ENCODE measurements around the gene LAMA1. TPM values are rescaled to one million over a fixed set of nuclear protein-coding genes. Genes with fewer than 3 reads are reported as not detected.

LAMA1 gene
- total RNA-seq, 1 donor from 2014 or later = 75.0 TPM

DNA sequence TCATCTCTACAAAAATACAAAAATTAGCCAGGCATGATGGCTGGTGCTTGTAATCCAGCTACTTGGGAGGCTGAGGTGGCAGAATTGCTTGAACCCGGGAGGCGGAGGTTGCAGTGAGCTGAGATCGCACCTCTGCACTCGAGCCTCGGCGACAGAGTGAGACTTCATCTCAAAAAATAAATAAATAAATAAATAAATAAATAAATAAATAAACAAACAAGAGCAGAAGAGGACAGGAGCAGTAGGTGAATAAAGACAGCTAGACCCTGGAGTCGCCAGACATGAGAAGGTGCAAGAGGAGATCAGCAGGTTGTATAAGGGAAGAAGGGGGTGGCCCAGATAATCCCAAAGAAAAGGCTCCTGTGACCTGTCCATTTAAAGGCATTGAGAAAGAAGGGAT, 12.3 kb downstream of the LAMA1 start:
- no peak overlapping the region for H3K27ac Mint-ChIP-seq
- TF ChIP-seq, protein P1, sequence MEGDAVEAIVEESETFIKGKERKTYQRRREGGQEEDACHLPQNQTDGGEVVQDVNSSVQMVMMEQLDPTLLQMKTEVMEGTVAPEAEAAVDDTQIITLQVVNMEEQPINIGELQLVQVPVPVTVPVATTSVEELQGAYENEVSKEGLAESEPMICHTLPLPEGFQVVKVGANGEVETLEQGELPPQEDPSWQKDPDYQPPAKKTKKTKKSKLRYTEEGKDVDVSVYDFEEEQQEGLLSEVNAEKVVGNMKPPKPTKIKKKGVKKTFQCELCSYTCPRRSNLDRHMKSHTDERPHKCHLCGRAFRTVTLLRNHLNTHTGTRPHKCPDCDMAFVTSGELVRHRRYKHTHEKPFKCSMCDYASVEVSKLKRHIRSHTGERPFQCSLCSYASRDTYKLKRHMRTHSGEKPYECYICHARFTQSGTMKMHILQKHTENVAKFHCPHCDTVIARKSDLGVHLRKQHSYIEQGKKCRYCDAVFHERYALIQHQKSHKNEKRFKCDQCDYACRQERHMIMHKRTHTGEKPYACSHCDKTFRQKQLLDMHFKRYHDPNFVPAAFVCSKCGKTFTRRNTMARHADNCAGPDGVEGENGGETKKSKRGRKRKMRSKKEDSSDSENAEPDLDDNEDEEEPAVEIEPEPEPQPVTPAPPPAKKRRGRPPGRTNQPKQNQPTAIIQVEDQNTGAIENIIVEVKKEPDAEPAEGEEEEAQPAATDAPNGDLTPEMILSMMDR (conservative IDR thresholded peaks at IDR 0.05) = no peak
- H3K27me3 Mint-ChIP-seq = no peaks in the 10 kb centered on the region
- DNase-seq (ENCODE audit: extremely low spot score, unreplicated experiment) = no peak
- no peak overlapping the region for H3K4me3 Mint-ChIP-seq
- H3K9me3 Mint-ChIP-seq = peaks cover 4% of the 10 kb centered on the region
- H3K4me1 Mint-ChIP-seq (ENCODE audit: unreplicated experiment) = peaks cover 5% of the 10 kb centered on the region
- H3K36me3 Mint-ChIP-seq = peaks cover 7% of the 10 kb centered on the region

DNA sequence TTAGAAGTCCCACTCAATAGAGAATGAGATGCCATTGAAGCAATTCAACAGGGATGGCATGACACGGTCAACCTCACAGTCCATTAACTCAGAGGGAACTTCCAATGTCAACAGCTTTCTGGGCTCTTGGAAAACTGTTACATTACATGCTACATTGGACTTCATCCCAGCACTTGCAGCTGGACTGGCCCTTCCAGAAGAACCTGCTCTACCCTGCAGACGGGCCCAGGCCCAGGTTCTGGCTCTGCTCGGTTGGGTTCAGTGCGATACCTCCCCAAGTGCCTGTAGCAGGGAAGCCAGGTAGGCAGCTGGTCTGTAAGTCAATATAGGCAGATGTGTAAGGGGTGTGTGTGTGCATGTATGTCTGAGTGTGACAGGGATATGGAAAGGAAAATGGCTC, 12.9 kb downstream of the LAMA1 start:
- DNase-seq (ENCODE audit: extremely low spot score, unreplicated experiment) = no peak
- Mint-ChIP-seq H3K27ac (no peak overlapping the region), H3K4me1 (ENCODE audit: unreplicated experiment) (peaks cover 5% of the 10 kb centered on the region), H3K27me3 (no peaks in the 10 kb centered on the region), H3K9me3 (peaks cover 4% of the 10 kb centered on the region), H3K4me3 (no peak overlapping the region), H3K36me3 (peaks cover 7% of the 10 kb centered on the region)
- TF ChIP-seq, protein P1 (conservative IDR thresholded peaks at IDR 0.05) = no peak

DNA sequence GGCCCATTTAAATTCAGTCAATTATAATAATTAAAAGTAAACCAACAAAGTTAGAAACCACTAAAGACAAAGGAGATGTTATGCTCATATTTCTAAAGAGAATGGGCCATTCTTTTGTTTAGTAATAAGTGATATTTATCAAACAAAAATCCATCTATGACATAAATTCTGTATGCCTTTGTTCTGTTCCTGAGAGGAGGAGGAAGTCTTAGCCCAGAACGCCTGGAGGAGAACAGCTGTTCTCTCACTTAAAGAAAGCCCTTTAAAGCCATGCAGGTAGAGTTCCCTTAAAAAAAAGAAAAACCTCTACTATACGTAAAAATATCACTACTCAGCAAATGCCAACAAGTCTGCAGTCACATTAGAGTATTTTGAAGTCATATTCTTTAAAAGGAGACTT, 15.5 kb downstream of the LAMA1 start:
- no peak overlapping the region for H3K4me3 Mint-ChIP-seq
- DNase-seq (ENCODE audit: extremely low spot score, unreplicated experiment) = no peak
- no peaks in the 10 kb centered on the region for H3K4me1 Mint-ChIP-seq (ENCODE audit: unreplicated experiment)
- no peaks in the 10 kb centered on the region for H3K27me3 Mint-ChIP-seq
- no peaks in the 10 kb centered on the region for H3K9me3 Mint-ChIP-seq
- peaks cover 7% of the 10 kb centered on the region for H3K36me3 Mint-ChIP-seq
- TF ChIP-seq, protein P1 (conservative IDR thresholded peaks at IDR 0.05) = no peak
- H3K27ac Mint-ChIP-seq = no peak overlapping the region

DNA sequence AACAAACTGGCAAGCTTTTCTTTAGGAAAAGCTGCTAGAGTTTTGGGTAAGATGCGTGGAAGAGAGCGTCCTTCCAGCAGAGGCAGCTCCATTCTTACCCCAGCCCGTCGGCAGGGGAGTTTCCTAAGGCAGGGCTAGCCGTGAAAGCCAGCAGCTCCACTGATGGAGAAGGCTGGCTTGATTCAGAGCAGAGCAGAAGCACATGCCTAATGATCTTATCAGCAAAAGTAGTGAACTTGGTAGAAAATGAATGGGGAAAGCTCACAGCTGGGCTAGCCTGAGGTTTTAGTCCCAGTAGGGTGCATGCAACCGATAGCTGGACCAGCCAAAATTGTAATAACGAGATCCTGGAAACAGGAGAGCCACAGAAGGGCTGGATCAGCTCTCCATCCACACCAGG, 20.8 kb downstream of the LAMA1 start:
- Mint-ChIP-seq H3K9me3 (no peaks in the 10 kb centered on the region), H3K27me3 (no peaks in the 10 kb centered on the region), H3K4me3 (no peak overlapping the region), H3K4me1 (ENCODE audit: unreplicated experiment) (peaks cover 11% of the 10 kb centered on the region), H3K36me3 (peaks cover 6% of the 10 kb centered on the region), H3K27ac (no peak overlapping the region)
- TF ChIP-seq, protein P1 (conservative IDR thresholded peaks at IDR 0.05) = no peak
- no peak for DNase-seq (ENCODE audit: extremely low spot score, unreplicated experiment)

DNA sequence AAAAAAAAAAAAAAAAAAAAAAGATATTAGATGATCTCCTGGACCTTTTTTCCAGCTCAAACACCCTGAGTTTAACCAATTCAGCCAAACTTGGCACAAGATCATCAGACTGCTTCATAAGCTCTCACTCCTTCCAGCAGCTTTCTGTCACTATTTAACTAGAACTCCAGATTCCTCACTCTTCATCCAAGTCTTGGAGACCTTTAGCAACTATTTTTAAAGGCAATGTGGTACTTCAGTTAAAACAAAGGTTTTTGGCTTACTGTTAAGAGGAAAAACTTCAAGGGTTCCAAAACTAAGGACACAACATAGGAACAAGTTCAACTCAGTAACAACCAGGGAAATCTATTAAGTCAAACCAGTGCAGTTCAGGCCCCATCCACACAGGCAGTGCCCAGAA, 23.2 kb downstream of the LAMA1 start:
- Mint-ChIP-seq H3K9me3 (no peaks in the 10 kb centered on the region), H3K36me3 (peaks cover 3% of the 10 kb centered on the region), H3K4me3 (no peak overlapping the region), H3K4me1 (ENCODE audit: unreplicated experiment) (peaks cover 23% of the 10 kb centered on the region), H3K27ac (no peak overlapping the region), H3K27me3 (no peaks in the 10 kb centered on the region)
- TF ChIP-seq, protein P1 (conservative IDR thresholded peaks at IDR 0.05) = no peak
- DNase-seq (ENCODE audit: extremely low spot score, unreplicated experiment) = no peak

DNA sequence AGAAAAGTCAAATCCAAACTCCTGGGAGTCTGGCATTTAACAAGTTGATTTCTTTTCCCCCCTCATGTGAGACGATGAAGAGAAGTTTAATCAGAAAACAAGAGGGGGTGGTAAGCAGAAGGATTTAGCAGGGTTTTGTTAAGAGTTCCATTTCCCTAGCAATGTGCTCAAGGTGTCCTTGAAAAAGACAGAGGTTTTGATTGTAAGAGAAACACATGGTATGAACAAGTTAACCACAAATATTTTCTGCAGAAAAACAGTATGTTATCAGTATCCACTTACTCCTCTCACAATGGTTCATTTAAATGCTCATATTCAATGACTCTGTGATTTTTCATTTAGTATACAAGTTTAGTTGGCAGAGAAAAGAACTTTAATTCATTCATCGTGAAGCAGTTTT, 26.8 kb downstream of the LAMA1 start:
- H3K27ac Mint-ChIP-seq = no peak overlapping the region
- no peaks in the 10 kb centered on the region for H3K9me3 Mint-ChIP-seq
- DNase-seq (ENCODE audit: extremely low spot score, unreplicated experiment) = no peak
- TF ChIP-seq, protein P1 (conservative IDR thresholded peaks at IDR 0.05) = no peak
- peaks cover 3% of the 10 kb centered on the region for H3K36me3 Mint-ChIP-seq
- H3K4me1 Mint-ChIP-seq (ENCODE audit: unreplicated experiment) = peaks cover 29% of the 10 kb centered on the region
- H3K4me3 Mint-ChIP-seq = no peak overlapping the region
- no peaks in the 10 kb centered on the region for H3K27me3 Mint-ChIP-seq

Data from type B pancreatic cell (in vitro differentiated cells).